ENCODE results near the gene CDR2. TPM values are rescaled to one million over a fixed set of nuclear protein-coding genes. Genes with fewer than 3 reads are reported as not detected.

The CDR2 gene
- total and polyA plus RNA-seq, 2 of the 13 experiments (the other 11 are each of a cell fraction or from before 2014, with no cell fraction given): 59.0 to 78.9 TPM

GRCh38 chr16:22330326-22330725, 44.1 kb downstream of the CDR2 start:
- Histone ChIP-seq H3K27ac (ENCODE audit: extremely low read length, insufficient read depth, low read length) (no peak overlapping the region), H3K36me3 (replicated peaks in 1 of 2; ENCODE audit: control insufficient read depth in 1 of 2, insufficient read depth in 2 of 2, low read length in 2 of 2) (peaks cover 60 to 92% of the 10 kb centered on the region in 2 experiments), H3K9me3 (ENCODE audit: low read length) (no peaks in the 10 kb centered on the region), H2AFZ (ENCODE audit: low read length) (no peak overlapping the region), H3K27me3 (ENCODE audit: control insufficient read depth in 1 of 2, insufficient read depth in 2 of 2, low read length in 2 of 2) (no peaks in the 10 kb centered on the region), H3K9ac (ENCODE audit: insufficient read depth, low read depth, low read length) (no peak overlapping the region), H3K4me3 (replicated peaks in 1 of 3; ENCODE audit: insufficient read depth in 1 of 3, low read depth in 2 of 3, low read length in 3 of 3) (no peak overlapping the region), H3K4me2 (ENCODE audit: low read depth, low read length) (no peak overlapping the region), H3K4me1 (ENCODE audit: insufficient read depth, low read length) (no peaks in the 10 kb centered on the region), H4K20me1 (ENCODE audit: insufficient read depth, low read length) (0 out of 2 replicates have a peak, but pooled peaks cover 10% of the 10 kb centered on the region), H3K79me2 (ENCODE audit: insufficient read depth, low read length) (no peaks in the 10 kb centered on the region)
- in situ Hi-C loops (cut with HindIII; ENCODE audit: extremely low pct_ligation_motif_present, low pct_unique_long_range_greater_than_20kb) (loop anchor here (25.0 kb wide), 2 partner anchors 768 to 1168 kb away; partner anchors contain the start of genes DNAH3 and LDAF1), intact Hi-C loops (cut with micrococcal nuclease; ENCODE audit: unreplicated experiment) (no loop called here)
- DNase-seq (ENCODE audit: low spot score): no peak
- BruUV-seq (replicated peaks): no TSS peak
- ChIA-PET POLR2A (no interaction called here), CTCF (ENCODE audit: low intra/inter-chr PET ratio, low total read pairs) (no interaction called here)
- no peak for FAIRE-seq
- WGBS (ENCODE audit: low lambda C conversion rate): 93% methylated on average over 4 of the region's 4 CpGs
- TF ChIP-seq ZNF678 (CRISPR knock-in tag; IDR thresholded peaks at IDR 0.05) (no peak), ZNF280D (CRISPR knock-in tag; IDR thresholded peaks at IDR 0.05) (no peak)
- ATAC-seq: no peak

- H3K36me3 ChIP-seq (replicated peaks in 1 of 2; ENCODE audit: control insufficient read depth in 1 of 2, insufficient read depth in 2 of 2, low read length in 2 of 2): peaks cover 67 to 92% of the 10 kb centered on the region in 2 experiments
- intact Hi-C loops (cut with micrococcal nuclease; ENCODE audit: unreplicated experiment): no loop called here
- ChIA-PET POLR2A (no interaction called here), CTCF (ENCODE audit: low intra/inter-chr PET ratio, low total read pairs) (no interaction called here)
- DNase-seq (ENCODE audit: low spot score) (no peak), ATAC-seq (no peak), FAIRE-seq (no peak)
- H3K4me3 ChIP-seq (replicated peaks in 1 of 3; ENCODE audit: insufficient read depth in 1 of 3, low read depth in 2 of 3, low read length in 3 of 3): no peak overlapping the region
- 0 out of 2 replicates have a peak, but pooled peaks cover 10% of the 10 kb centered on the region for H4K20me1 ChIP-seq (ENCODE audit: insufficient read depth, low read length)
- in situ Hi-C loops (cut with HindIII; ENCODE audit: extremely low pct_ligation_motif_present, low pct_unique_long_range_greater_than_20kb): loop anchor here (25.0 kb wide), 2 partner anchors 767 to 1167 kb away; partner anchors contain the start of genes DNAH3 and LDAF1
- no peaks in the 10 kb centered on the region for H3K27me3 ChIP-seq (ENCODE audit: control insufficient read depth in 1 of 2, insufficient read depth in 2 of 2, low read length in 2 of 2)
- no peaks in the 10 kb centered on the region for H3K4me1 ChIP-seq (ENCODE audit: insufficient read depth, low read length)
- TSS peak; percentile 11 for BruUV-seq (replicated peaks)
- no peaks in the 10 kb centered on the region for H3K79me2 ChIP-seq (ENCODE audit: insufficient read depth, low read length)
- WGBS (ENCODE audit: low lambda C conversion rate): 94% methylated on average over 9 of the region's 9 CpGs
- no peak overlapping the region for H3K4me2 ChIP-seq (ENCODE audit: low read depth, low read length)
- no peak overlapping the region for H3K27ac ChIP-seq (ENCODE audit: extremely low read length, insufficient read depth, low read length)
- H3K9ac ChIP-seq (ENCODE audit: insufficient read depth, low read depth, low read length): no peak overlapping the region
- no peaks in the 10 kb centered on the region for H3K9me3 ChIP-seq (ENCODE audit: low read length)
- no peak overlapping the region for H2AFZ ChIP-seq (ENCODE audit: low read length)
- TF ChIP-seq RBM22 (optimal IDR thresholded peaks at IDR 0.05; ENCODE audit: low read length): peak; percentile 74
- TF ChIP-seq ZBTB40 (IDR thresholded peaks at IDR 0.05): no peak
- 0 out of 2 replicates have a peak, but pooled peaks have one; percentile 16 for TF ChIP-seq ZBTB40 (CRISPR knock-in tag; IDR thresholded peaks at IDR 0.05)
Observed at GRCh38 chr16:22329199-22329695, 45.2 kb downstream of the CDR2 start.

All from HepG2 (cell line).